GM12801 (cell line): Measurements from ENCODE around the gene DDX3Y.

Experiments
- CTCF ChIP-seq: IDR thresholded peaks from one replicate; pipeline ENCODE4 v1.5.1; 2011; ENCODE audit warnings: control low read depth; ENCODE audit not compliant: insufficient read length; ENCODE audit errors: extremely low read depth

The DDX3Y gene

GRCh38 chrY:12913541-12913940, 8.9 kb downstream of the DDX3Y start:
- no peak for TF ChIP-seq CTCF

- TF ChIP-seq CTCF: no peak
These were observed 23.4 kb downstream of the DDX3Y start for GRCh38 chrY:12928043-12928442.

GRCh38 chrY:12941725-12942687, 37.3 kb downstream of the DDX3Y start:
- no peak for TF ChIP-seq CTCF
